Measurements from ENCODE around the gene OR6S1. TPM values are rescaled to one million over a fixed set of nuclear protein-coding genes. Genes with fewer than 3 reads are reported as not detected.
A peak's percentile ranks its signal among the peaks of the same experiment; 100 is the strongest.

Gene OR6S1
- total RNA-seq, 2 experiments from 2014 or later: not detected

DNA sequence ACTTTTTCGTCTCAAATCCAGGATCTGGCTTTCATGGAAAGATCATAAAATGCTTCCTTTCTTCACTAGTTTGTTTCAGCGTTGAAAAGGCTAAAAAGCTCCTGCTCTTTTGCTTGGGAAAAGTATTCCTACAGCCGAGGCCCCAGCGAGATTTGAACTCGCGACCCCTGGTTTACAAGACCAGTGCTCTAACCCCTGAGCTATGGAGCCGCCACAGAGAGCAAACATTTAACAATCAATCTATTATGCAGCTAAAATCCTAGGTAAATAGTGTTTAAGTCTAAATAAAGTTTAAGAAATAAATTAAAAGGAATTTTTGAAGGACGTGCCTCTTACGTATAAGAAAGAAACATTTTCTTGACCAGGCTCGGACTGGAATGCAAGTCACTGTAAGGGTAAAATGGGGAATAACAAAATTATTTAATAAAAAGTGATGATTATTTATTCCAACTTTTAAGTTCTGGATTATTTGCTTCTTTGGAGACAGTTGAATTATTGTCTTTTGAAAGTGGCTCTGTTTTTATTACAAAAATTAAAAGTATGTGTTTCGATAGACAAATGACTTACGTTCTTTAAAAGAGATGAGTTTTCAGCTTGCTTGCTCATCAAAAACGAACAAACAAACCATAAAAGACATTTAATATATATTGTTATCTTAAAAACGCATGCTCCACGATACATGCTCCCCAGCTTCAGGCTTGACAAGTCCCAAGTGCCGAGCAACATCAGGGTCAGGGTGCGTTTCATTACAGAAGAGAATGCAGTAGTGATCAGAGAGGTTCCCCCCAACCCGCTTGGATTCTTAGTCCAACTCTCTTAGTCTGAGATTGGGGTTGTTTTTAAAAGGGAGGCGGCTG is 10.2 kb downstream of the OR6S1 start:
- peaks cover 0 to 7% of the 10 kb centered on the region in 2 experiments for H3K27me3 ChIP-seq (ENCODE audit: control insufficient read depth in 1 of 2, insufficient read depth in 2 of 2, low read length in 2 of 2)
- peak overlapping the region; percentile 94 for H3K27ac Mint-ChIP-seq
- ChIA-PET POLR2A (interaction anchor here (0.6 to 3.8 kb wide), 12 partner anchors 9 to 899 kb away, joined by 3 to 65 read pairs (median 4); partner anchors contain the start of genes APEX1, PARP2, PIP4P1 and RNASE4), CTCF (interaction anchor here (1.0 to 2.4 kb wide), 3 partner anchors 18 to 52 kb away, joined by 3 to 13 read pairs (median 12); partner anchors contain the start of gene RNASE4)
- H3K4me1 Mint-ChIP-seq (ENCODE audit: low read depth): peaks cover 70% of the 10 kb centered on the region
- peaks cover 25% of the 10 kb centered on the region for H3K36me3 Mint-ChIP-seq (ENCODE audit: low read depth)
- H3K27ac ChIP-seq (ENCODE audit: low read depth in 1 of 2, low read length in 2 of 2): no peak overlapping the region
- H3K4me3 ChIP-seq (ENCODE audit: low read length): peak overlapping the region; percentile 59
- H3K27me3 Mint-ChIP-seq: peaks cover 27% of the 10 kb centered on the region
- DNase-seq (peak in 10 of 14 experiments; percentile 23 to 80 (median 50)), ATAC-seq (ENCODE audit: poor library complexity) (peak; percentile 16)
- H3K4me3 Mint-ChIP-seq: peak overlapping the region; percentile 97
- intact Hi-C loops (cut with DNase I, micrococcal nuclease): loop anchor here (1.0 to 5.0 kb wide), 4 partner anchors 16 to 52 kb away; partner anchors contain the start of gene RNASE4 (in 1 of the 2)
- TF ChIP-seq, protein P1, sequence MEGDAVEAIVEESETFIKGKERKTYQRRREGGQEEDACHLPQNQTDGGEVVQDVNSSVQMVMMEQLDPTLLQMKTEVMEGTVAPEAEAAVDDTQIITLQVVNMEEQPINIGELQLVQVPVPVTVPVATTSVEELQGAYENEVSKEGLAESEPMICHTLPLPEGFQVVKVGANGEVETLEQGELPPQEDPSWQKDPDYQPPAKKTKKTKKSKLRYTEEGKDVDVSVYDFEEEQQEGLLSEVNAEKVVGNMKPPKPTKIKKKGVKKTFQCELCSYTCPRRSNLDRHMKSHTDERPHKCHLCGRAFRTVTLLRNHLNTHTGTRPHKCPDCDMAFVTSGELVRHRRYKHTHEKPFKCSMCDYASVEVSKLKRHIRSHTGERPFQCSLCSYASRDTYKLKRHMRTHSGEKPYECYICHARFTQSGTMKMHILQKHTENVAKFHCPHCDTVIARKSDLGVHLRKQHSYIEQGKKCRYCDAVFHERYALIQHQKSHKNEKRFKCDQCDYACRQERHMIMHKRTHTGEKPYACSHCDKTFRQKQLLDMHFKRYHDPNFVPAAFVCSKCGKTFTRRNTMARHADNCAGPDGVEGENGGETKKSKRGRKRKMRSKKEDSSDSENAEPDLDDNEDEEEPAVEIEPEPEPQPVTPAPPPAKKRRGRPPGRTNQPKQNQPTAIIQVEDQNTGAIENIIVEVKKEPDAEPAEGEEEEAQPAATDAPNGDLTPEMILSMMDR (IDR thresholded peaks at IDR 0.05): no peak
- peaks cover 0 to 8% of the 10 kb centered on the region in 2 experiments for H3K9me3 ChIP-seq (ENCODE audit: control insufficient read depth in 1 of 2, insufficient read depth in 1 of 2, low read length in 2 of 2)
- H3K4me1 ChIP-seq (ENCODE audit: insufficient read depth, low read length): peaks cover 41% of the 10 kb centered on the region
- no peaks in the 10 kb centered on the region for H3K36me3 ChIP-seq (ENCODE audit: insufficient read depth, low read length)
- peaks cover 3% of the 10 kb centered on the region for H3K9me3 Mint-ChIP-seq

DNA sequence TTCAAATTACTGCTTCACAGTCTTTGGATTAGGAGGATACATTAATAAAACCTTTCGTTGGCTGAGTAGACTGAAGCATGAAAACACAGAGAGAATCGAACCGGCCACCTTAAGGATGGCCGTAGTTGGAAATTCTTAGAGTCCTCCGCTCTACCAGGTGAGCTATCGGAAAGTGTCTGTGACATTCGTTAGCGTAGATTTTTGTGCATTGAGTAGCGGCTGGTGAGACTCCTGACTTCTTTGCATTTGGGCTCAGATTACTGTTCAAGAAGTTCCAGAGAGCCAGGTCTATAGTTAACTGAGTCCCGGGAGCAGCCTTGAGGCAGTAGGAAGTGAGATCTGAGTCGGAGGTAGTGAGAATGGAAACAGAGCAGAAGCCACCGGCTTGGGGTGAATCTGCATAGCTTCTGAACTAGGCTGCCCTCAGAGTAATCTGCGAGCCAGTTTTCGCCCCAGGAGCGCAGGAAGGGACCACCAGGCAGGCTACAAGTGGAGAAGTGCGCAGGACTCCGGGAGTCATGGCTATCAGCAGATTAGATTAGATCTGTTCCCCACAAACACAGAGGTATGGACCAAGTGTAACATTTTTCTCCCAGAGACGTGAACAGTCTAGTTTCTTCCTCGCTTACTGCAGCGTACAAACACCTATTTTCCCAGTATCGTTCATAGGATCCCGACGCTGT is 11.0 kb downstream of the OR6S1 start:
- intact Hi-C loops (cut with DNase I, micrococcal nuclease): loop anchor here (1.0 to 5.0 kb wide), 4 partner anchors 16 to 53 kb away; partner anchors contain the start of gene RNASE4 (in 1 of the 2)
- H3K36me3 ChIP-seq (ENCODE audit: insufficient read depth, low read length): no peaks in the 10 kb centered on the region
- DNase-seq (peak in 5 of 14 experiments; percentile 34 to 69 (median 60)), ATAC-seq (ENCODE audit: poor library complexity) (peak; percentile 31)
- peaks cover 0 to 15% of the 10 kb centered on the region in 2 experiments for H3K9me3 ChIP-seq (ENCODE audit: control insufficient read depth in 1 of 2, insufficient read depth in 1 of 2, low read length in 2 of 2)
- Mint-ChIP-seq H3K4me1 (ENCODE audit: low read depth) (peaks cover 75% of the 10 kb centered on the region), H3K27ac (peak overlapping the region; percentile 94), H3K9me3 (peaks cover 3% of the 10 kb centered on the region), H3K36me3 (ENCODE audit: low read depth) (peaks cover 27% of the 10 kb centered on the region), H3K27me3 (peaks cover 30% of the 10 kb centered on the region), H3K4me3 (peak overlapping the region; percentile 94)
- H3K27ac ChIP-seq (ENCODE audit: low read depth in 1 of 2, low read length in 2 of 2): no peak overlapping the region
- H3K4me1 ChIP-seq (ENCODE audit: insufficient read depth, low read length): peaks cover 49% of the 10 kb centered on the region
- ChIA-PET POLR2A (interaction anchor here (0.6 to 3.8 kb wide), 8 partner anchors 8 to 898 kb away, joined by 3 to 65 read pairs (median 4); partner anchors contain the start of genes APEX1, PARP2 and RNASE4), CTCF (interaction anchor here (0.6 to 2.4 kb wide), 3 partner anchors 18 to 319 kb away, joined by 3 to 13 read pairs (median 12); partner anchors contain the start of gene RNASE4)
- TF ChIP-seq, protein P1 (IDR thresholded peaks at IDR 0.05): no peak
- H3K27me3 ChIP-seq (ENCODE audit: control insufficient read depth in 1 of 2, insufficient read depth in 2 of 2, low read length in 2 of 2): peaks cover 0 to 7% of the 10 kb centered on the region in 2 experiments
- peak overlapping the region; percentile 59 for H3K4me3 ChIP-seq (ENCODE audit: low read length)
